ENCODE results near the gene NDUFA9. TPM values are rescaled to one million over a fixed set of nuclear protein-coding genes. Genes with fewer than 3 reads are reported as not detected.

The NDUFA9 gene
- total RNA-seq = 100 to 1,000 TPM; 201 to 225 TPM
- long read RNA-seq, full-length matches to known transcripts = 242 of 249 reads
- long read RNA-seq, partial matches to known transcripts = 2 of 249 reads
- long read RNA-seq, other reads (novel, unspliced or antisense) = 5 of 249 reads

DNA sequence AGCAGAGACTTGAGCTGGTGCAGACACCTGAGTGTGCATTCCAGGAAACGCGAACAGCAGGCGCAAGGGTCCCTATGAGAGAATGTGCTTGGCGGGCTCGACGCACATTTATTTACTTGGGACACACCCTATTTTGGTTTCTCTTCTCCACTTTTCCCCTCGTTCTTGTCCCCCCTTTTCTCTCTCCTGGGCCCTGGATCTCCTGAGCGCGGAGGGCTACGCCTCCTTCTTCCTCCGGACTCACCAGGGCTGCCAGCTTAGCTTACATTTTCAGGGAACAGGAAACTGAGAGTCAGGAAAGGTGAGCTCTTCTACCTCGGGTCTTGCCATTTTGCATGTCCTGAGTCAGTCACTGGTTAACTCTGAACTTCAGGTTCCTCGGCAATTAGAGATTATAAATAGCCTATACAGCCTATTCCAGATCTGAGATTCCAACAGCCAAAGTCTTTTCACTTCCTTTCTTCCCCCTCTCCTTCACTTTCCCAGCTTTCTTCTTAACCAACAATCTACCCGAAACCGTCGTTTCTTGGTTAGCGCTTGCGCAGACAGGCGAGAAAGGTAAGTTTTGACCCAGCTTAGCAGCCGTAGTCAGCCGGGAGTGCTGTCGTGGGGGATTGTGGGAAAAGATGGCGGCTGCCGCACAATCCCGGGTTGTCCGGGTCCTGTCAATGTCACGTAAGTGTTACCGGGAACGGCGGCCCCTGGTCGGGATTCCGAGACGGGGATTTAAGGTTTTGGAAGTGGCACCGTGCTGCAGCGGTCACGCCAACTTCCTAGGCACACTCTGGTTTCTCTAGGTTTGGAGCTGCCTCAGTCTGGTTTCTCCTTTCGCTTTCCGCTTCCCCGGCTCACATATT is at the start of gene NDUFA9, which contains the start of gene AKAP3:
Gene NDUFA9, plus strand, starts transcription at position 614 of the 857 bp plus-strand sequence. Its CDS starts 13 bp downstream, at position 627.
Gene AKAP3, minus strand, starts transcription at position 551 of the 857 bp plus-strand sequence. CDS start 10,855 bp downstream, outside the sequence.
- intact Hi-C loops (cut with DNase I) = loop anchor here in 1 of 2 donors (5.0 kb wide), 1 partner anchor 41 kb away; no protein-coding TSS in a partner anchor
- DNase-seq (peak; percentile 84), ATAC-seq (peak; percentile 98 to 99)

DNA sequence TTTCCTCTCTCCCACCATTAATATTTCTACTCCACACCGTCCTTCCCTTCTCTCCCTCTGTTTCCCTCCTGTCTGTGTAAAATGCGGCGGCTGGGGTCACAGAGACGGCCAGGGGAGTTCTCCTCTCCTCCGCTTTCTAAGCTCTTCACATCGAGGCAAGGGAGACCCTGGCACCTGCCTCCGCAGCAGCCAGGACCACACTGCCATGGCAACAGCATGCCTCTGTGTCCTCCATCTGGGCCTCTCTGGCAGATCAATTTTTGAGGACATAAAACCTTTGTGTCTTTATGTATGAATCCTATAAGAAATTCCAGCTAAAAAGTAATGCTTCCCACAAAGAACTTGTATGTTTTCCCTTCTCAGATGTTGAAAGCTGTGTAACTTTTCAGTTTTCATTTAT is 45.5 kb upstream of the NDUFA9 start:
- ATAC-seq (no peak), DNase-seq (no peak)
- intact Hi-C loops (cut with DNase I) = loop anchor here in 1 of 2 donors (10.0 kb wide), 1 partner anchor 151 kb away; no protein-coding TSS in a partner anchor

DNA sequence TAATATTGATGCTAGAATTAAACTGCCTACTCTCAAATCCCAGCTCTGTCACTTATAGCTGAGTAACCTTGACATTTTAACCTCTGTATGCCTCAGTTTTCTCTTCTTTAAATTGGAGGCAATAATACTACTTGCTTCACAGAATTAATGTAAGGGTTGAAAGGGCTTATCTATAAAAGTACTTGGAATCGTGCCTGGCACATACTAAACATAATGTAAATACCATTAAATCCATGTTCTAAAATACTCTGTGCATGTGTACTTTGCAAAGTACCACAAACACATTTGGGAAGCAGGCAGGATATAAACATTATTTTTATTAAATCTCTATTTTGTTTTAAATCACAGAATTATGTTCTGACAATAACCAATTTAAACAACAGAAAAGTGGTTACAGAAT is 45.0 kb upstream of the NDUFA9 start:
- ATAC-seq (no peak), DNase-seq (no peak)
- intact Hi-C loops (cut with DNase I) = loop anchor here in 1 of 2 donors (10.0 kb wide), 1 partner anchor 151 kb away; no protein-coding TSS in a partner anchor

DNA sequence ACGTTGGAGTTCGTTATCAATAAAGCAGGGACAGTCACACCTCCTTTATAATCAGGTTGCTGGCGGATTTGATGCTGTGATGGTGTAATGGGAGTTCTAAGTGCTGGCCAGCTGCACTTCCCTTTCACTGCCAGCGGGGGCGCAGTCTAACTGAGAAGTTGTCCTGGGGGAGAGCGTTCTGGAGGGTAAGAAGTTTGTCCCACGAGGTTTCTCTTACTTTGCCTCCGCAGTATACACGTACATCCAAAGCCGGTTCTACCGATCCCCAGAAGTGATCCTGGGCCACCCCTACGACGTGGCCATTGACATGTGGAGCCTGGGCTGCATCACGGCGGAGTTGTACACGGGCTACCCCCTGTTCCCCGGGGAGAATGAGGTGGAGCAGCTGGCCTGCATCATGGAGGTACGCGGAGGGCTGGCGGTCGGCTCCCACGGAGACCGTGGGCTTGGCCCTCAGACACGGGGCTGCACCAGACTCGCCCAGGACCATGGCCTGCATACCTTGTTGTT is 44.2 kb upstream of the NDUFA9 start:
- DNase-seq (peak; percentile 78), ATAC-seq (peak; percentile 94 to 95)
- intact Hi-C loops (cut with DNase I) = loop anchor here in 1 of 2 donors (5.0 to 10.0 kb wide), 2 partner anchors 43 to 150 kb away; partner anchors contain the start of genes AKAP3 and NDUFA9

DNA sequence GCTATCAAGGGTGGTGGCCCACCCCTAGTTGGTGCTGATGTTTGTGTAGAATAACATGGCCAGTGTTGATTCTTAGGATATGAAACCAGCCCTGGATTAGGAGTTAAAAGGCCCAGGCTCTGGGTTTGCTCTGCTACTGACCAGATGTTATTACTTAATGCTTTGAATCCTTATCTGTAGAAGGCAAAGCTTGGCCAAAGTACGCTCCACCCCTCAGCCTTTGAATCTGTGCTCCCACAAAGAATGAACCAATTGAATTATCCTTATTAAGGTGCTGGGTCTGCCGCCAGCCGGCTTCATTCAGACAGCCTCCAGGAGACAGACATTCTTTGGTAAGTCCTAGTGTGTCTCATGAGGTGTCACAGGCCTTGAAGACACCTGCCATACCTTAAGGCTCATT is 41.9 kb upstream of the NDUFA9 start:
- peak in 1 of 2 donors; percentile 41 for ATAC-seq
- intact Hi-C loops (cut with DNase I) = loop anchor here in 1 of 2 donors (5.0 to 10.0 kb wide), 2 partner anchors 40 to 148 kb away; partner anchors contain the start of genes AKAP3 and NDUFA9
- no peak for DNase-seq

DNA sequence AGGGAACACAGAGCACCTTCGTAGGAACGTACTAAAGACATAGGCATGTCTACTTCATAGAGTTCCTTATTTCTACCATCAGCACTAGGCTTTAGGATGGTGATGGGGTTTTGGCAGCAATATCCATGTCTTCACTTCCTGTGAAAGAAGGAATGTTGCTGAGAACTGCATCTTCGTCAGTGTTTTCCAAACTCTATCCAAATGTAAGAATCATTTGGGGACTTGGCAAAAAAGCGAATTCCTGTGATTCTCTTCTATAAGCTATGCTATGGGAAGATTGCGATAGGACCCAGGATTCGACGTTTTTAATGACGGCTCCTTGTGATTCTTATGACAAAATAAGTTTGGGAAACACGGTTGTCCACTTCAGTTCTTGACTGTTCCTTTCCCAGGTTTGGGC is 39.8 kb upstream of the NDUFA9 start:
- intact Hi-C loops (cut with DNase I) = loop anchor here in 1 of 2 donors (5.0 to 10.0 kb wide), 2 partner anchors 38 to 146 kb away; partner anchors contain the start of genes AKAP3 and NDUFA9
- no peak for DNase-seq
- no peak for ATAC-seq

DNA sequence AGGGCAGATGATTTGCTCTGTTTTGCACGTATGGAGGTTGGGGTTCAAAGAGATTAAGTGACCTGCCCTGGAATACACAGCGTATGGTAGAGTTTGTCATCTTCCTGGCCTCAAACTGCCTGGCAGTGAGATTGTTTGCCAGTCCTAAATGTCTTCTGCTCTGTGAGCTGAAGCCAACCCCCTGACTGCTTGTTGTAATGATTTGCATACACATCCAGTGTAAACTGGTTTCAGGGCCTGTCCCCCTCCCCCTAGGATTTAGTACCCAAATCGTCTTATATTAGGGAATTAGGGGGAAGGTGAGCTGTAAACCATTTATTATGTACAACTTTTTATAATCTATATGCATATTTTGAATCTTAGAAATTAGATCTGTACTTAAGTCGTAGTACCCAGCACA is 38.4 kb upstream of the NDUFA9 start:
- no peak for DNase-seq
- intact Hi-C loops (cut with DNase I) = no loop called here

DNA sequence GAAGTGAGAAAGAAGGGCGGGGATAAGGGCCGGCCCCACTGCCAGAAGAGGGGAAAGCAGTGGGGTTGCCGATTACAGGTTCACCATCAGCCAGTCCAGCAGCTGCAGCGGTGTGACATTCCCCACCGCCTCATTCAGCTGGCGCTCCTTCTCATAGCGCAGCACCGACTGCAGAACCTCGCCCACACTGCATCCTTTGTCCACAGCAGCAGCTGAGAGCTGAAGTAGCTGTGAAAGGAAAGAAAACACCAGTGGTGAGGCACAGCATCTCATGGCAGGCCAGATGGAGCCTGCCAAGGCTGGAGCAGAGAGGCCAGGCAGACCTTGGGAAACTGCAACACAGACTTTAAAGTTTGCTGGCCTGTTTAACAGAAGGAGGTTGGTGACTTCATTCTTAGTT is 33.2 kb upstream of the NDUFA9 start:
- DNase-seq (no peak), ATAC-seq (peak in 1 of 2 donors; percentile 57)
- intact Hi-C loops (cut with DNase I) = no loop called here

More for the DNA sequence above, 38.4 kb upstream of the NDUFA9 start:
- no peak for ATAC-seq

DNA sequence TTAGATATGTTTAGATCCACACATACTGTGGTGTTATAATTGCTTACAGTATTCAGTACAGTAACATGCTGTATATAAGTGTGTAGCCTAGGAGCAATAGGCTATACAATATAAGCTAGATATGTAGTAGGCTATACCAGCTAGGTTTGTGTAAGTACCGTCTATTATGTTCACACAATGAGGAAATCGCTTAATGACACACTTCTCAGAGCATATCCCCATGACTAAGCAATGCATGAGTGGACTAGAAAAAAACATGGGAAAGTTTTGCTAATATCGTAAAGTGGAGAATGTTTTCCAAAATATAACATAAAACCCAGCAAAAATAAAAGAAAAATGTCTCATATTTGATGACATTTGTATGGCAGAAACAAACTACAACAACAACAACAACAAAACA is 27.4 kb upstream of the NDUFA9 start:
- no peak for ATAC-seq
- DNase-seq = no peak
- intact Hi-C loops (cut with DNase I) = no loop called here

DNA sequence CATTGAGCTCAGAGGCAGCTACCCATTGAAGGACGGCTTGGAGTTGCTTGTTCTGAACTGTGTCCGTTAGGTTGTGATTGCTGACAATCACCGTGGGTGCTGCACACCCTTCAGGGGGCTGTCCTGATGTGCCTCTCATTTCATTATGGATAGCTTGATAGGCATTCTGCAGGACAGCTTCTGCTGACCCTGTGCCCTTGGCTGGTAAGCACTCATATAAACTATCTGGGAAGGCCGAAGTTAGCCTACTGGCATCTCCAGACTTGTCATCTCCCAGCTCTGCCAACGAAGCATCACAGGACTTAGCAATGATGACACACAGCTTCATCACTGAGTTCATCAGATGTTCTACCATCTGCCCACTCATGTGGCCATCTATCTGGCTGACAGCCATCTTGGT is 22.4 kb upstream of the NDUFA9 start:
- intact Hi-C loops (cut with DNase I) = no loop called here
- ATAC-seq (peak; percentile 74 to 92), DNase-seq (no peak)

DNA sequence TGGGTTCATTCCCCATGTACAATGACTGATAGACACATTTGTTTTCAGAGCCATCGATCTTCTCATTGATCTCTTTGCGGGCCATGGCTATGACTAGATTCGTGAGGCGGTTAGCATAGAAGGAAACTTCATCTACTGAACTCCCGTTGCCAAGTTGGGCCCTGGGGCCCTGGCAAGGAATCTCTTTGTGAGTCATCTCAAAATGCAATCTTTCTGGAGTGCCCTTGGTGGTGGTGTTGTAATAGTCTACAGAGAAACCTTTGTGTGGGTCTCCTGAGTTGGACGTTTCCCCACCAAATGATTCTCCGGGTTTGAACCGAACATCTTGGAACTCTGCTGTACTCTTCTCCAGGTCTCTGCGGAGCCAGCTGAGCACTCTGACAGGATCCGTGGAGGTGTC is 20.5 kb upstream of the NDUFA9 start:
- intact Hi-C loops (cut with DNase I) = no loop called here
- DNase-seq (no peak), ATAC-seq (no peak)

DNA sequence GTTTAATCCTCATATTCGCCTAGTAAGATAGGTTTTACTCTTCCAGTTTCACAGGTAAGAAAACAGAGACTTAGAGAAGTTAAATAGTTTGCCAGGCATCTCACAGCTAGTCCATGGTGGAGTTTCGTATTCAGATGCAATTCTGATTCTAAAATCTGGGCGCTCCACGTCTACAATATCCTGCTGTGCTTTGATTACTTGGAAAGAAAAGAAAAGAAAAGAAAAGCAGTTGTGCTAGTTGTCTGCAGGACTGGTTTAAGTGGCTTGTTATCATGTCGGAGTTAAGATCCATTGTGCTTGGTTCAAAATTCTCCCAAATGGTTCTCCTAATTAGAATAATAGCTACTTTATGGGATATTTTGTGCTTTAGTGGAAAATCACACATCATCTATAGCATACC is 18.7 kb upstream of the NDUFA9 start:
- DNase-seq (no peak), ATAC-seq (no peak)
- intact Hi-C loops (cut with DNase I) = no loop called here

DNA sequence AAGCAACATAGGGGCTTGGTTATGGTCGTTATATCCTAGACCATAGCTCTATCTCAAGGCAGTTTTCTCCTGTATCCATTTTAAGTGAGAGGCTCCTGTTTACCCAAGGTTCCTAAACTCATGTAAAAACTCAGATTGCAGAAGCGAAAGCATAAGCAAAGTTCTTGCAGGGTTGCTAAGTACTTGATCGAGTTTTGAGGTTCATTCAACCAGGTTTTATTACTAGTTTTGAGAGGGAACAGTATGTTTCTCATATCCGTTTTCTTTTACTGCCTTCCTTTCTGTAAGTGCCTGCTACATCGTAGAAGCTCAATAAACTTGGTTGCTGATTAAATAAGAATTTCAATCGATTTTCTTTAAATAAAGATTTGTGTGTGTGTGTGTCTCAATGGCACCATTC is 5.2 kb upstream of the NDUFA9 start:
- intact Hi-C loops (cut with DNase I) = no loop called here
- no peak for DNase-seq
- no peak for ATAC-seq

DNA sequence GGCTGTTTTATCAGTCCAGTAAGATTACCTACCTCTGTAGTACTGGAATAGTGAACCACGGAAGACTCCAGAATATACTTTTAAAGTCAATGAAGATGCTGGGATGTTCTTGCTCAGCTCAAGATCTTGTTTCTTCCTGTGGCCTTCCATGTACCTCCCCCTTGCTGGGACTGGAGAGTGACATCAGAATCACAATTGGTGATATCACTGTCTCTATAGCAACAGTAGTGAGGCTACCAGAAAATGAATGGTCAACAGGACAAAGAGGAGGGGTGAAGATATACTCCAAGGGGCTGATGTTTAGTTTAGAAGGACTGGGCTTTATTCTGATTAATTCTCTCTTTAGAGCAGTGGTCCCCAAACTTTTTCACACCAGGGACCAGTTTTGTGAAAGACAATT is 3.9 kb upstream of the NDUFA9 start:
- DNase-seq (no peak), ATAC-seq (no peak)
- intact Hi-C loops (cut with DNase I) = loop anchor here in 1 of 2 donors (5.0 kb wide), 1 partner anchor 38 kb away; no protein-coding TSS in a partner anchor

DNA sequence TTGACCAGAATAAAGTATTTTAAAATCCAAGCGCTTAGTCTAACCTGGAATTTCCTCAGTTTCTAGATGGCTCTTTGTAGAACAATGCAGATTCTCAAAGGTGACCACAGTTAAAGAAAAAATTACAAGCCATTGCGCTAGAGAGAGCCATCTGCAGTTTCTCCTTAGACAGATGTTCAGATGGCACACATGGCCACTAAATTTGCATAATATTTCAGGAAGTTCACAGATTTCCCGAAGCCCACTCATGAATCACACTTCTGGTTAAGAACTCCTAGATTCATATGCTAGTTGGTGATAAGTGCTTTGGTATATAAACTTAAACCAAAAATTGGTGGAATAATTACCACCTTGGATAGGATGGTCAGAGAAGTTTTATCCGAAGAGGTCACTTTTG is 812 bp upstream of the NDUFA9 start:
- intact Hi-C loops (cut with DNase I) = loop anchor here in 1 of 2 donors (5.0 kb wide), 1 partner anchor 41 kb away; no protein-coding TSS in a partner anchor

DNA sequence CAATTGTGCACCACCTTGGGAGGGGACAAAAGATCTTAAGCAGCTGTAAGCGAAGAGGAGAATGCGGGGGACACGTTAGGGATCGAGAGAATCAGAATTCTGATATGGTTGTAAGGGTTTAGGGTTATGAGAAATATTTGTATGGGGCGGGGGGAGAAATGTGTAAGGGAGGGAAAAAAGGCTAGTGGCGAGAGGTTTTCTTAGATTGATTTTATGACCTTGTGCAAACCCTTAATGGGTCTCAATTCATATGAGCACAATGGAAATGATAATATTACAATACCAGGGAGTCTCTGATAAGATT is 396 bp downstream of the NDUFA9 start:
- peak in 1 of 2 donors; percentile 21 for ATAC-seq
- intact Hi-C loops (cut with DNase I) = loop anchor here in 1 of 2 donors (5.0 kb wide), 1 partner anchor 42 kb away; no protein-coding TSS in a partner anchor
- DNase-seq = no peak

More for the DNA sequence above, 812 bp upstream of the NDUFA9 start:
- ATAC-seq (peak in 1 of 2 donors; percentile 14), DNase-seq (no peak)

DNA sequence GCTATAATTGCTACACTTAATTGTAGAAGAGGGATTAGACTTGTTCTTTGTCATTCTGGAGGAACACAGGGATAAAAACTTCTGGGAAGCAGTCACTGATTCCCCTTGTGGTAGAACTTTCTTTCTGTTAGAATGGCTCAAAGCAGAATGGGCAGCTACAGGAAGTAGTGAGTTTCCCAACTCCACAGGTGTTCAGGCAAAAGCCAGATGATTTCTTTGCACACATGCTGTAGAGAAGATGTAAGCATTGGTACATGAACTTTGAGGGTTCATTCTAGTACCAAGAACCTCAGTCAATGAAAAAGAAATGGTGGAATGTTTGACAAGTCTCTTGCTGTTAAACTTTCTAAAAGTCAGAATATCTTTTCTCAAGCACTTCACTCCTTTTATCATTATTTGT is 4.3 kb downstream of the NDUFA9 start:
- no peak for DNase-seq
- intact Hi-C loops (cut with DNase I) = no loop called here
- no peak for ATAC-seq

DNA sequence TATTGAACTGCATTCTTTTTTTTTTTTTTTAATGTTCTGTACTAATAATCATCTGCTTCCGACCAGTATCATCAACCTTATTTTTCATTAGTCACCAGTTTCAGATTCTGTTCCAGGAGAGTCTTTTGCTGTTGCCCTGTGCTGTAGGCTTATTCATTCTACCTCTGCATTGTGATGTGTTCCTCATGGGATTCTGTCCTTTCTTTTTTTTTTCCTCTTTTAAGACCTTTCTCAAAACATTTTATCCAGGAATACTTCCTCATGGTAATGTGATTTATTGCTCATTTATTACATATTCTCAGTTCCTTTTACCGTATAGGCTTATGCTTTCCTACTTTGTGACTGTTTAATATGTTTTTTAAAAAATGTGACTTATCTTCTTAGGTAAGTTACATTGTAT is 4.8 kb downstream of the NDUFA9 start:
- no peak for ATAC-seq
- DNase-seq = no peak
- intact Hi-C loops (cut with DNase I) = no loop called here

DNA sequence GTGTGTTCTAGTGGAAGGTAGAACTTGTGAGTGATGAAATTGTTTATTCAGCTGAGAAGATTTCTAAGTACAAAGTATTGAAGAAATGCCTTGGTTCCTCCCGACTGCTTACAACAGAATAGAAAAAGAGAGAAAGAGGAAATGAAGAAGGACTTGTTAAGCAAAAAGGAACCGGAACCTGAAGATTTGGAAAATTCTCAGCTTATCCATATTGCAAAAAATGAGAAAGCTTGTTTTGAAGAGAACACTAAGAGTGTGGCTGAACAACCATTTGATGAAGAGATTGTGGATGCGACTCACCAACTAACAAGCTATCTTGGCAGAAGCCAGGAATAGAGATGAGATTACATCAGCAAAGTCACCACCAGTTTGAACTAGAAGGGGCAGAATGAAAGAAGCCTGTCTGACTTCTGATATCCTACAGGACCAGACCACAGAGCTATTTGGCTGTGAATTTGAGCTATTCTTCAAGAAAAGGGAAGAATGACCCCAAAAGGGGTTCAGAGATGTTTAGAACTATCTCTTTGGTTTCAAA is 15.1 kb downstream of the NDUFA9 start:
- no peak for ATAC-seq
- intact Hi-C loops (cut with DNase I) = no loop called here

DNA sequence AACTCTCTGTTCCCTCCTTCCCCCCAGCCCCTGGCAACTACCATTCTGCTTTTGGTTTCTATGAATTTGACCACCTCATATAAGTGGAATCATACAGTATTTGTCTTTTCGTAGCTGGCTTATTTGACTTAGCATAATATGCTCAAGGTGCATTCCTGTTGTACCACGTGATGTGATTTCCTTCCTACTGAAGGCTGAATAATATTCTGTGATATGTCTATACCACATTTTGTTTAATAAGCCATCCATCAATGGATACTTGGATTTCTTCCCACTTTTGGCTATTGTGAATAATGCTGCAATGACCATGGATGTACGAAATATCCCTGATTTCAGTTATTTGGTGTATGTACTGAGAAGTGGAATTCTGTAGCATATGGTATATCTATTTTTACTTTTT is 16.3 kb downstream of the NDUFA9 start:
- no peak for ATAC-seq
- intact Hi-C loops (cut with DNase I) = no loop called here
- DNase-seq = no peak

More for the DNA sequence above, 15.1 kb downstream of the NDUFA9 start:
- no peak for DNase-seq

Measured in left cardiac atrium (tissue), 4 donors.